ENCODE results near the gene TMEM63C.
"Not testable (repeated sequence)": the region's sequence is repeated elsewhere in the genome, so short reads cannot be mapped to it uniquely, and the experiment has no call there.

TMEM63C gene

DNA sequence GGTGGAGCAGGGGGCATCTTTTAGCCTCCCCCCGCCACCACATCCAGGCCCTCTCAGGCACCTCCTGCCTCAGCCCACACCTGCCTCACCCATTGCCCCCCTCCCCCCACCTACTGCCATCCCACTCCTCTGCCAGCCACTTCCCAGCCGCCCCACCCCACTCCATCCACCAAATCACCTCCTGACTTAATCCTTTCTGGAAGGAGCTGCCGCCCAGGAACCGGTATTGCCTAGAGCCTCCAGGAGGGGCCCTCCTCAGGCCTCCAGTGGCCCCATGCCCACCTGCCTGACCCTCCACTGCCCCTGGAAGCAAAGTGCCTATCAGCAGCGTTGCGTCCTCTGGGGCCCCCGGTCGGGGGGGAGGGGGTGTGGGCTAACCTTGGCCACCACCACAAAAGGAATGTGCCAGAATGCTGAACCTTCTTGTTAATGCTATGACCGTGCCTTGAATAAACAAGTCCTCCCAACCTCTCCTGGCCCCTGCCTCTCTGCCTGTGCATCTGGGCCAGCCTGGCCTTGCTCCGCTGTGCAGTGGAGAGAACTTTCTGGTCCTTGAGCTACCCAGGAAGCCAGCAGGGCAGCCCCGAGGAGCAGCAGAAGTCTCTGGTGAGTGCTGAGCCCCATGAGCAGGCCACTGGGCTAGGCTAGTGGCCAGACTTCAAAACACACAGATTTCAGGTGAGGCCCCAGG lies 77.6 kb downstream of the TMEM63C start:
- no peak for DNase-seq

GRCh38 chr14:77260199-77260598 lies 78.6 kb downstream of the TMEM63C start:
- no peak for DNase-seq

GRCh38 chr14:77260631-77261030 lies 79.0 kb downstream of the TMEM63C start:
- DNase-seq: no peak

- no peak for DNase-seq
Measured at GRCh38 chr14:77264466-77265186, 83.0 kb downstream of the TMEM63C start.

- DNase-seq: no peak
Measured at GRCh38 chr14:77265187-77265515, 83.6 kb downstream of the TMEM63C start.

GRCh38 chr14:77265561-77266335 lies 84.2 kb downstream of the TMEM63C start:
- DNase-seq: no peak

DNA sequence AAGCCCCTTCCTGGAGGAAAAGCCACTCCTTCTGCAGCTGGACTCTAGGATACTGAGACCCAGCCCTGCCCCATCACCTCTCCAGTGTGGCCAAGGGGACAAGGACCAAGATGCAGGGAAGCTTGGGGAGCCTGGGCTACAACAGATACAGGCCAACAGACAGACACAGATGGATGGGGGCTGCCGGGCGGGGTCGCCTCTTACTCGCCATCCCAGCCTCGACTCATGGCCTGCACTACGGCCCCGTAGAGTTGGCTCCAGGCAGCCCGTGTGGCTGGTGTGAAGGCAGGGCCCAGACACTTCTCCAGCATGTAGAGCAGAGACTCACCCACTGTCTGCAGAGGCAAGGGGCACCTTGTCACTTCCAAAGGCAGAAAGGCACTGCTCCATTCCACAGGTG lies 84.7 kb downstream of the TMEM63C start:
- DNase-seq: no peak

GRCh38 chr14:77267937-77268699 lies 86.5 kb downstream of the TMEM63C start:
- no peak for DNase-seq

DNA sequence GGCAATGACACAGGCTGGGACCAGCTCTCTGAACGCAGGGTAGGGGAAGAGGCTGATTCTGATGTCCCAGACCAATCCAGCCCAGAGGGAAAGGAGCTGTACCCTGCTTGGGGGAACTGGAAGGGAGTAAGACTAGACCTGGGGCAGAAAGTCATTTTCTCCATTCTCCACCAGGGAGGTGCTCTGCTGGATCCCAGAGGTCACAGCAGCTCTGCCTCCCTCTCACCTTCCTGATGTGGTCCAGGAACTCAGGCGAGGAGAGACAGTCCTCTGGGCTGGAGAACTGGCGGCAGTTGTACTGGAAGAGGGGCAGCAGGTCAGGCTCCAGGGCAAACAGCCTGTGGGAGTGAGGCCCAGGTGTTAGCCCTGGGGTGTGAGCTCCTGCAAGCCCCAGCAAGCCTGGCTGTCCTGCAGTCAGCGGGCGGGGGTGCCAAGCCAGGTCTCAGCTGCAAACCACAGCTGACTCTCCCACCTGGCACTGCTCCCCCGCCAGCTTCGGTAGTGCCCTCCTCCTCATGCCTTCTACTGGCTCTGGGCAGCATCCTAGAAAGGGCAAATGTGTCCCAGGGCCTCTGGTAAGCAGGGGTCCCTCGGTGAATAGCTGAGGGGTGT lies 87.5 kb downstream of the TMEM63C start:
- no peak for DNase-seq

DNA sequence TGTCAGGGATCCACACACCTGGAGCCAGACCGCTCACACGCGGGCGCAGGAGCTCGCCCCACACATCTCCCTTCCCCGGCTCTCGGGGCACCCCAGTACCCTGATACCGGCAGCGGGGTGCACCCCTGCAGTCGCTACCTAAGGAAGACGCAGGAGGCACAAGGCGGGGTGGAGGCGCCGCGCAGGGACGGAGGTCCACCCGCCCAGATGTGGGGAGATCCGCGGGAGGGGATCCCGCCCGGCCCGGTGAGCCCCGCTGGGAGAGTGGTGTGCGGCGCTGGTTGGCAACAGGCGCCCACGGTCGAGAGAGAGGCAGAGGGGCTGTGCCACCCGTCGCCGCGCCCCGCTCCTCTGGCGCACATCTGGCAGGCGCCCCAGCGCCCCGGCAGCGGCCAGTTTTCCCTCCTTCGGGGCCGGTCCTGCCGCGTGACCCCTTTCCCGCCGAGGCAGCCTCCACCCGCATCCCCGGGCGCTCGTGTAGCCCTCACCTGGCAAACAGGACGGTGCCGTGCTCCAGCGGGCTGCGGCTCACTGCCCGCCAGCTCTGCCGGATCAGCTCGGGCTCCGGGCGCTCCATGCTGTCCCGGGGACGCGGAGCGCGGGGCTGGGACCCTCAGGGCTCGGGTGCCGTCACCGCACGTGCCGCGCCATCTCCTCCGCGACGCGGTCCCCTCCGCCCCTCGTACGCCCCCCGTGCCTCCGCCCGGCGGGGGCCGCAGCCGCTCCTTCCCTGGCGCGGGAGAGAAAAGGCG lies 88.9 kb downstream of the TMEM63C start:
- DNase-seq: no peak

DNA sequence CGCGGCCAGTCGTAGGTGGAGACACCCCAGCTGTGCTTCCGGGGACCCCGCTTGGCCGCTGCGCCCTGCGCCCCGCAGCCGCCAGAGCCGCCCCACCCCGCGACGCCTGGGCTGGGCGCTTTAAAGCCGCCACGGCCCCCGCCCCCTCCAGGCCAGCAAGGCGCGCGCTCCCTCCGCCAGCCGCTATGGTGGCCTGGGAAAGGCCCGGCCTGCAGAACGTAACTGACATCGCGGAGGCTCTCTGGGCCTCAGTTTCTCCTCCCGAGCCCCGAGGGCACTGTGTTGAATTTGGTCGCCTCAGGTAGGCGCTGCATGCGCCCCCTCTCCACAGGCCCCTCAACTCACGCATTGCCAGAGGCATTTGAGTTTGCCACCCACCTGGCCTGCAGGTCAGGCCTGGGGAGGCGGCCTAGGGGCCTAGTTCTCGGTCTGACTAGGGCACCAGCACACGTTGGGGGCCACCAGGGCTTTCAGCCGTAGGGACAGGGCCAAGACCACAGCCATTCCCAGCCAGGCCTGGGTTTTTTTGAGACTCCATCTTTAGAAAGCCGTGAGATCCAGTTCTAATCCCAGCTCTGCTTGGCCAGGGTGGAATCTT lies 89.6 kb downstream of the TMEM63C start, which contains the start of gene NGB:
Gene NGB (minus strand): TSS at position 94 of the 598 bp plus-strand sequence. CDS start 269 bp downstream, outside the sequence.
- DNase-seq: no peak

DNA sequence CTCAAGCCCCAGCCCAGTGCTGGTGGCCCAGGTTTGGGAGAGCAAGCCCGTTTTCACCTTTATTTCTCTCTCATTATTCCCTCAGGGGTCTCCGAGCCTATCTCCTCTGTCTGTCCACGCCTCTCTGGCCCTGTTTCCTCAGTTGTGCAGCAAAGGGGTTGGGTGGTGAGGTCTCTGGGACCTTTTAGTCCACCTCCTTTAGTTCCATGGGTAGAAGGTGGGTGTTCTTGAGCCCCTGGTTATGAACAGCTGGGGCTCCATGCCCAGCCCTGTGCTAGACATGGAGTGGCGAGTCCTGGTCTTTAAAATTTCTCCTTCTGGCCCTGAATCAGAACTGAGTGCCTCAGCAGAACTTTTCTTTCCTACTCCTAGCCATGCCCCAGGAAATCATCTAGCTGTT lies 90.7 kb downstream of the TMEM63C start:
- DNase-seq: no peak

DNA sequence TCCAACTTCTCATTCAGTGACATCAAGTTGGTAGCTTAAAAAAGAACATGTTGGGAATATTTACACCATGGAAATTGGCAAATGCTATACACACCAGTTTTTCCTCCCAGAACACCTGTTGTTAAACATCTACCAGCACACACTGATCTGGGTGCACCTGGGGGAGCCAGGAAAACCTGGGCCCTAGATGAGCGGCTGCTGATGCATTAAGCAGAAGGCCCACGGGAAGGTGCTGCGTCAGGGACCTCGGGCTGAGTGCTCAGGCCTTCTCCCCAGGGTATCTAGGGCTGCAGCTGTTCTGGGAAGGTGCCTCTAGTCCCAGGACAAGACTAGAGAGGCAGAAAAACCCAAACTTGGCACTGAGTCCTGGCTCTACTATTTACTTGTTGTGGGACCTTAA lies 92.2 kb downstream of the TMEM63C start:
- no peak for DNase-seq

- DNase-seq: no peak
Measured at GRCh38 chr14:77275041-77275580, 93.5 kb downstream of the TMEM63C start.

- DNase-seq: no peak
Measured at GRCh38 chr14:77275601-77276017, 94.0 kb downstream of the TMEM63C start.

DNA sequence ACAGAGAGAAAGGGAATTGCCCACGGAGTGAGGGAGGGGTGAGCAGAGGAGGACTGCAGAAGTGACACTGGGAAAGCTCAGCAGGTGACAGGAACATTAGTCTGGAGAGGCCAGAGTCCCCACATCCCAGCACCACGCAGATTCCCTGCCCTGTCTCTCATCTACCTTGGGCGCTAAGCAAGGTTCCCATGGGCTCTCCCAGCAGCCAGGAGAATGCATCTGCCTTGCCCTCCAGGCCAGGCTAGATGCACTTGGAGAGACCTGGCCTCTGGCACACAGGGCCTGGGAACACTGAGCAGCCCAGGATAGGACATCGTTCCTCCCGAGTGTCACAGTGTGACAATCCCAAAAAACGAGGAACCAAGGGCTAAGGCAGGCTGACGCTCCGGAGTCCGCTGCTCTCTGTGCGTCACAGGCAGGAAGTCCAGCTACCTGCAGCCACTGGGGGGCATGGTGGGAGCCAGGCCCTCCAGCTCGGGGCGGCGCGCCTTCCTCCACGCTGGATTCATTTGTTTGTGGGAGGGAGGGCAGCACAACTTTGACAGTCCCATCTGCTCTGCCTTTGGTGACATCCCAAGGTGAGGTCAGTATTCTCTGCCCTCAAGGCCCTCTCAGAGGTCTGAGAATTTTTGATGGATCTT lies 94.8 kb downstream of the TMEM63C start:
- DNase-seq: no peak

GRCh38 chr14:77276959-77277358 lies 95.4 kb downstream of the TMEM63C start:
- no peak for DNase-seq

GRCh38 chr14:77278461-77279230 lies 97.0 kb downstream of the TMEM63C start:
- DNase-seq: no peak

DNA sequence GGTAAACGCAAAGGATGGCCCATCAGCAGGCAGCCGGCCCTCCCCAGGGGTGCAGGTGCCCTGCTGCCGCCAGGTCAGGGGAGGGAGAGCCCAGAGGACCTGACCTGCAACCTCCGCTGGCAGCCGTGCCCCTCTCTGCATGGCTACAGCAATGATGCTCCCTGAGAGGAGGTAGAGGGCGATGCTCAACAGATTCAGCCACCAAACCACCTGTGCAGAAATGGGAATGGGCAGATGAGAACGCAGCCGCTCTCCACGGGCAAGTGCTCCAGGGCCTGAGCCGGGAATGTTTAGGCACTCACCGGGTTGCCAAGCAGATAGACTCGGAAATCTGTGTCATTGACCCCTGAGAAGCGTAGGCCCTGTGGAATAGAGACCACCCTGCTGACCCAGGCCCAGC lies 98.1 kb downstream of the TMEM63C start:
- no peak for DNase-seq

- not testable (repeated sequence) for DNase-seq
Measured at GRCh38 chr14:77280921-77281320, 99.3 kb downstream of the TMEM63C start.
